Panc1 (cell line): ENCODE results near the gene NT5C2. TPM values are rescaled to one million over a fixed set of nuclear protein-coding genes. Genes with fewer than 3 reads are reported as not detected.

Source experiments
- ATAC-seq: fragments of 200-7000 bp; cut with Tn5 transposase; 2 replicates; pipeline ENCODE4 v1.9.1; 2020; ENCODE audit warnings: mild to moderate bottlenecking, moderate library complexity
- Bru-seq: library from RNA; stranded (reverse); fragments of 400-500 nt; gene quantifications from one replicate; lab custom pipeline; 2021; lab: Mats Ljungman, UMichigan
- BruChase-seq, 2 experiments: library from RNA; stranded (reverse); fragments of 400-500 nt; gene quantifications; one replicate each; lab custom pipeline; 2021; lab: Mats Ljungman, UMichigan
- BruUV-seq: library from RNA; stranded (reverse); fragments of 400-500 nt; replicated peaks from 2 replicates; lab custom pipeline; 2021; lab: Mats Ljungman, UMichigan
- CTCF ChIA-PET: fragments of 300-600 bp; sonication (Branson Sonifier 250); formaldehyde crosslinking; loops from one replicate; lab custom pipeline; 2022; ENCODE audit warnings: antibody characterized with exemption; lab: Charles Lee
- POLR2A ChIA-PET: fragments of 300-600 bp; sonication (Branson Sonifier 250); formaldehyde crosslinking; loops from one replicate; lab custom pipeline; 2022; ENCODE audit warnings: antibody characterized with exemption; lab: Charles Lee
- DNase-seq: peaks from one replicate; pipeline ENCODE4 v3.0.0-alpha.2; 2010; ENCODE audit warnings: low read depth, low spot score
- H3K27ac ChIP-seq: 2 replicates; pipeline ENCODE4 v1.5.1; 2011; ENCODE audit warnings: mild to moderate bottlenecking, low read length, inconsistent platforms
- H3K27me3 ChIP-seq: fragments of 200-500 bp; sonication (Bioruptor generic); 2 replicates; pipeline ENCODE4 v1.6.0; 2014; ENCODE audit warnings: low read length, inconsistent platforms; ENCODE audit not compliant: control insufficient read depth, insufficient read depth
- H3K36me3 ChIP-seq: fragments of 200-500 bp; sonication (Bioruptor generic); 2 replicates; pipeline ENCODE4 v1.5.1; 2014; ENCODE audit warnings: inconsistent platforms, mild to moderate bottlenecking, low read length, moderate library complexity; ENCODE audit not compliant: control insufficient read depth, insufficient read depth
- H3K4me1 ChIP-seq: 2 replicates; pipeline ENCODE4 v1.5.1; 2011; ENCODE audit warnings: inconsistent platforms, mild to moderate bottlenecking, low read length, moderate library complexity; ENCODE audit not compliant: control insufficient read depth, insufficient read depth
- H3K4me3 ChIP-seq, 2 experiments: 2 replicates each; pipeline ENCODE4 v1.5.1; 2011 to 2012; ENCODE audit warnings: low read depth in 2 of 2, low read length in 2 of 2, mild to moderate bottlenecking in 2 of 2, inconsistent platforms in 1 of 2, moderate library complexity in 1 of 2
- H3K9me3 ChIP-seq: fragments of 200-500 bp; sonication (Bioruptor generic); 2 replicates; pipeline ENCODE4 v1.5.1; 2014; ENCODE audit warnings: low read depth, mild to moderate bottlenecking, inconsistent platforms, low read length, moderate library complexity; ENCODE audit not compliant: control insufficient read depth, insufficient read depth
- CTCF ChIP-seq: fragments of 450-650 bp; IDR thresholded peaks from 2 replicates; pipeline ENCODE4 v1.5.1; 2017; ENCODE audit warnings: mild to moderate bottlenecking
- POLR2AphosphoS5 ChIP-seq: IDR thresholded peaks from 2 replicates; pipeline ENCODE4 v1.6.1; 2012; ENCODE audit warnings: mild to moderate bottlenecking, low read depth, low read length, moderate library complexity
- REST ChIP-seq, 2 experiments: IDR thresholded peaks; 2 replicates each; pipeline ENCODE4 v1.6.1; 2011 to 2012; ENCODE audit warnings: low read depth in 2 of 2, control low read depth in 1 of 2, low read length in 1 of 2, mild to moderate bottlenecking in 1 of 2, moderate library complexity in 1 of 2; ENCODE audit not compliant: insufficient read depth in 1 of 2
- SIN3A ChIP-seq: IDR thresholded peaks from 2 replicates; pipeline ENCODE4 v1.6.1; 2012; ENCODE audit warnings: low read depth, mild to moderate bottlenecking, low read length, moderate library complexity, borderline replicate concordance; ENCODE audit not compliant: insufficient read depth
- TCF7L2 ChIP-seq: IDR thresholded peaks from 2 replicates; pipeline ENCODE4 v1.6.1; 2011; ENCODE audit warnings: mild to moderate bottlenecking, low read depth, low read length, inconsistent platforms
- in situ Hi-C: cut with HindIII; loops from 2 replicates; pipeline ENCODE4 v1.10.0; 2016; ENCODE audit warnings: low sequenced_read_pairs, low pct_unique_long_range_greater_than_20kb
- intact Hi-C: fragments of 100-400 bp; cut with micrococcal nuclease; formaldehyde crosslinking; loops from one replicate; pipeline ENCODE4 v1.10.0; 2022; ENCODE audit not compliant: unreplicated experiment
- long read RNA-seq: library from polyadenylated mRNA; unstranded; transcript quantifications from one replicate; pipeline ENCODE4 v2.0.0, GENCODE V29; 2021; ENCODE audit not compliant: unreplicated experiment
- polyA plus RNA-seq: library from polyadenylated mRNA; unstranded; fragments of >200 nt; gene quantifications from one replicate; pipeline ENCODE4 v1.2.1, GENCODE V29; 2012; ENCODE audit warnings: missing spikeins; ENCODE audit not compliant: insufficient read length
- total RNA-seq: library from RNA; stranded (reverse); gene quantifications from one replicate; pipeline ENCODE4 v1.2.1, GENCODE V29; 2021; ENCODE audit not compliant: unreplicated experiment

Gene NT5C2
- total RNA-seq, result 150 TPM
- polyA plus RNA-seq, result 85.3 TPM
- Bru-seq, nascent RNA, result percentile 98 among the genes with signal in this experiment
- BruChase-seq, experiment 1, labeled RNA remaining after a 2-hour chase, result percentile 95 among the genes with signal in this experiment
- BruChase-seq, experiment 2, labeled RNA remaining after a 6-hour chase, result percentile 95 among the genes with signal in this experiment
- long read RNA-seq, transcript NT5C2-201 (18 exons, 3,435 nt), result major isoform, 36 of 256 reads
- long read RNA-seq, transcript NT5C2-203 (17 exons, 3,365 nt), result minor isoform, 26 of 256 reads
- long read RNA-seq, partial matches to known transcripts, result 28 of 256 reads
- long read RNA-seq, other reads (novel, unspliced or antisense), result 166 of 256 reads

GRCh38 chr10:103193107-103193819, at the start of gene NT5C2:
NT5C2 (minus strand) TSS chr10:103193272; CDS start chr10:103174958, 18,314 bp downstream.
- Histone ChIP-seq H3K9me3 (no peaks in the 10 kb centered on the region), H3K36me3 (peaks cover 8% of the 10 kb centered on the region; the same call in 1 of the 2 replicates), H3K27ac (peak within 1 kb of the TSS; percentile 96), H3K4me1 (peaks cover 47% of the 10 kb centered on the region), H3K4me3 (peak within 1 kb of the TSS; percentile 81 to 93), H3K27me3 (no peaks in the 10 kb centered on the region)
- ATAC-seq, result peak; percentile 87
- no peak for TF ChIP-seq CTCF
- no peak; the same call in 1 of the 2 replicates for TF ChIP-seq POLR2AphosphoS5
- TF ChIP-seq SIN3A, result peak; percentile 91; the same call in 1 of the 2 replicates
- no peak; the same call in 1 of the 2 replicates for TF ChIP-seq TCF7L2
- TF ChIP-seq REST (IDR thresholded peaks at IDR 0.05; ENCODE audit: insufficient read depth in 1 of 2, low read depth in 2 of 2, low read length in 1 of 2), result peak in 1 of 2 experiments; percentile 65; a peak in 1 of 4 replicates
- CTCF ChIA-PET, result interaction anchor here (0.6 to 3.5 kb wide), 2 partner anchors 46 to 49 kb away, joined by 11 to 15 read pairs; no protein-coding TSS in a partner anchor
- no TSS peak for BruUV-seq
- in situ Hi-C loops, result no loop called here
- POLR2A ChIA-PET, result interaction anchor here (0.5 to 1.3 kb wide), 10 partner anchors 13 to 853 kb away, joined by 3 to 8 read pairs (median 5); no protein-coding TSS in a partner anchor
- intact Hi-C loops, result loop anchor here (1.0 to 5.0 kb wide), 2 partner anchors 36 to 49 kb away; no protein-coding TSS in a partner anchor
- no peak for DNase-seq

- Histone ChIP-seq H3K9me3 (no peaks in the 10 kb centered on the region), H3K4me3 (peak overlapping the region in 1 of 2 experiments; percentile 35; a peak in 2 of 4 replicates), H3K36me3 (no peaks in the 10 kb centered on the region), H3K27me3 (no peaks in the 10 kb centered on the region), H3K27ac (peak overlapping the region; percentile 94), H3K4me1 (peaks cover 35% of the 10 kb centered on the region)
- in situ Hi-C loops, result no loop called here
- peak; percentile 85 for ATAC-seq
- intact Hi-C loops, result loop anchor here (5.0 to 10.0 kb wide), 2 partner anchors 49 to 127 kb away; partner anchors contain the start of gene NT5C2
- ChIA-PET POLR2A (interaction anchor here (0.5 to 1.5 kb wide), 5 partner anchors 11 to 918 kb away, joined by 5 to 18 read pairs (median 6); partner anchors contain the start of gene NT5C2), CTCF (interaction anchor here (0.6 kb wide), 1 partner anchor 344 kb away, joined by 3 read pairs; no protein-coding TSS in a partner anchor)
- BruUV-seq, result no TSS peak
- no peak for DNase-seq
- no peak for TF ChIP-seq CTCF
- peak; percentile 74; the same call in 1 of the 2 replicates for TF ChIP-seq TCF7L2
- 0 out of 2 replicates have a peak, but pooled peaks have one; percentile 47 for TF ChIP-seq SIN3A
- TF ChIP-seq POLR2AphosphoS5, result peak; percentile 72; the same call in 1 of the 2 replicates
- 0 out of 4 replicates have a peak, but pooled peaks of 1 of the 2 experiments have one; percentile 17 for TF ChIP-seq REST (IDR thresholded peaks at IDR 0.05; ENCODE audit: insufficient read depth in 1 of 2, low read depth in 2 of 2, low read length in 1 of 2)
These were observed 48.4 kb upstream of the NT5C2 start for GRCh38 chr10:103241262-103242011.
